MV-4-11 (cell line): ENCODE results near the gene ATP11A.

Experiments used
- DNase-seq: peaks from one replicate; lab custom pipeline; 2025; lab: John Stamatoyannopoulos, UW

Gene ATP11A

DNA sequence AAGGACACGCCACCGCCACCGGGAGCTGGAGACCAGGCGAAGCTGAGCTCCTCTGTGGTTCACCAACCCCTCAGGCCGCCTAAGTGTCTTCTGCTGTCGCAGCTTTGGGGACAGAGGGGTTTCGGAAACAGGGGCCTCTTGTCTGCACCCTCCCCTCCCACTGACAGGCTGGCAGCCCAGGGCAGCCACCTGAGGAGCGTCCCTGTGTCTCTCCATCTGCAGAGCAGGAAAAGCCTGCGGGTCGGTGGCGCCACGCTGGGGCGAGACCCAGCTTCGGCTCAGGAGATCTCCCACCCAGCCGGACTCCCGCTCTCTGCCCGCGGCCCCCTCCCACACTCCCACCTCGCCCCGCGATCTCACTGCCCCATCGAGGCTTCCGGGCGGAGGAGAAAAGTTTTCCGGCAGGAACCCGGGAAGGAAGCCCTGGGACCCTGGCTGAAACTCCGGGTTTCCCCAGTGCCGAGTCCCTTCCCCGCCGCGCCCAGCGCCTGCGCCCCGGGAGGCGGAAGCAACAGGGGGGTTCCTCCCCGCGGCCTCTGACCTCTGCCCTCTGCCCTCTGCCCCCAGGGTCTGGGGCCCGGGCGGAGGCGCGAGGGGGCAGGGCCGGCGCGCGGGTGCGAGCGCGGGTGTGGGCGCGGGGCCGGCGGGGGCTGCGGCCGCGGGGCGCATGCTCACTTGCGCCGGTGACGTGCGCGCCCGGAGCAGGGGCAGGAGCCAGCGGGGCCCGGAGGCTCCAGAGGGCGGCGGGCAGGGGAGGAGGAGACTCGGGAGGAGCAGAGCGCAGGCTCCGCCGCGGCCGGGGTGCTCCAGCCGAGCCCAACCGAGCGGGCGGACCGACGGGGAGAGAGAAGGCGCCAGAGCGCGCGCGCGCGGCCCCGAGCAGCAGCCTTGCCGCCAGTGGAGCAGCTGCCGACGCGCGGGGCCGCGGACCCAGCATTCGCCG is at the start of gene ATP11A:
Gene ATP11A (plus strand): TSS at position 736 of the 943 bp plus-strand sequence. CDS start 379 bp downstream, outside the sequence.
- peak; percentile 78 for DNase-seq

DNA sequence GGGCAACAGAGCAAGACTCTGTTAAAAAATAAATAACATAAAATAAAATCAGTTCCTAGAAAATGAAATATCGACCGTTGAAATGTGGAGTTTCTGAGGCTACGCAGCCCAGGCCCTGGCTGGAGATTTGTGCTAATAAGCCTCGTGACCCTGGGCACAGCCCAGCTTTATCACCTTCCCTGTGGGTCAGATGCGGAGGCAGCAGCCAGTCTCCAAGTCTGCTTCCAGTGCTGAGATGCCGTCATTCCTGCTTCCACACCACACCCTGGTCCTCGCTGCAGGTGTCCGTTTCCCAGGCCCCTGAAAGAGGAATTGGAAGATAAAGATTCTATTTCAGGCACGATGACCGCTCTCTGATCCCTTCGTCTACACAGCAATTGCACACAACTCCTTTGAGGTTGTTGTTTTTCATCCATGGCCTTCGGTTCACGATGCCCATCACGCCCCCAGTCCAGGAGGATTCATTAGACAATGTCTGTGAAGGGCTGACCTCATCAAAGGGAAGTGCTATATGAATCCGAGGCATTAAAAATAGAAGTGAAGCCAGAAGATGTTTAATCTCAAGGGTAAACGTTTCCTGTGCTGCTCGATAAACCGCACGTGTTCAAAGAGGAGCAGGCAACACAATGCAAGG is 48.3 kb upstream of the ATP11A start:
- peak; percentile 41 for DNase-seq

DNA sequence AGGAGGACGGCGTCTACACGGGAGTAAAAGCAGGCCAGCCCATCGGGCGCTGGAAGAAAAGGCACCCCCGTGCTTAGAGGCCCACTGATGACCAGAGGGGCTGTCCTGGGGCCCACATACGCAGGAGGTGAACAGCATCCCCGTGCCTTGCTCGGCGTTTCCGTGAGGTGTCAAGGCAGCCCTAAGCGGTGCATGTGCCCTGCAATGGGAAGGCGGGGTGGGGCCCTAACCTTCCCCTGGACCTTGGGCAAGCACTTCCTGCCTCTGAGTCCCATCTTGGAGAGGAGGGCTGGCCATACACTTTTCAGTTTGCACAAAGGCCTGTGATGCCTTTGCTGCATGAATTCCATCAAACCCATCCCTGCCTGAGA is 47.8 kb upstream of the ATP11A start:
- no peak for DNase-seq

DNA sequence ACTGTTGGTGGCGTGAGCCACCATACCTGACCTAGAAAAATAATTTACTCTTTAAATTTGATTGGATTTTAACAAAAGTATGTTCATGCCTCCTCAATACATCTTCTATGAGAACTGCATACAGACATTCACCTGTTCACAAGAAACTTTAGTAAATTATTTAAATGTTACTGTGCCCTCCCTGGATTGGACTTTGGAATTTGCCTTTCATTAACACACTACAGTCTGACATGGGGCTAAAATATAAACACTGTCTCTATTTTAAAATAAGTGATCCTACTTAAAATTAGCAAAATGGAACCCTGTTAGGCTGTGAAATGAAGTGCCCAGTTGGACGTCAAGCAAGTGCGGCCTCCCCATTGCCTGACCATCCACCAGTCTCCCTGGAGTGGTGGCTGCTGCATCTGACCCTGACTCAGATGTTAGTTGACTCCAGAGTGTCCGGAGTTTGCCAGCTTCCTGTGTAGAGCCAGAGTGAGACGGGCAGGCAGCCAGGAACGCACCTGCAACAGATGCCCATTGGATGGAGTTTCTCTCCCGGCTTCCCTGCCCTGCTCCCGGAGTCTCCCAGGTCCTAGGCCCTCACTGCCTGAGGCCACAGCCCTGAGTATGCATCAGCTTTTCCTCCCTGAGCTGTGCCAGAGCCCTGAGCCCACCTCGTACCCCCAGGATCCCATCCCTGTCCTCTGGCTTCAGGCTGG is 45.9 kb upstream of the ATP11A start:
- DNase-seq = no peak

DNA sequence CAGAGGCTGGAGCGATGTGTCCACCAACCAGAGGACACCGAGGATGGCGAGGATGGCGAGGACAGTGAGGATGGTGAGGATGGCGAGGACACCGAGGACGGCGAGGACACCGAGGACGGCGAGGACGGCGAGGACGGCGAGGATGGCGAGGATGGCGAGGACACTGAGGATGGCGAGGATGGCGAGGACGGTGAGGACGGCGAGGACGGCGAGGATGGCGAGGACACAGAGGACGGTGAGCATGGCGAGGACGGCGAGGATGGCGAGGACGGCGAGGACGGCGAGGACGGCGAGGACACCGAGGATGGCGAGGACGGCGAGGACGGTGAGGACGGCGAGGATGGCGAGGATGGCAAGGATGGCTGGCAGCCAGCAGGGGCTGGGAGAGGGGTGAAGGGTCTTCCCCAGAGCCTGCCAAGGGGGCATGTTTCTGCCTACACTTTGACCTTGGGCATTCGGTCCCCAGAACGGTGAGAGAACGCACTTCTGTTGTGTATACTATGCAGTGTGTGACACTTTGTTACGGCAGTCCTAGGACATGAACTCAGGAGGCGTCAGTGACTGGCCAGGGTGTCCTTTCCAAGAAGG is 44.4 kb upstream of the ATP11A start:
- DNase-seq = no peak

DNA sequence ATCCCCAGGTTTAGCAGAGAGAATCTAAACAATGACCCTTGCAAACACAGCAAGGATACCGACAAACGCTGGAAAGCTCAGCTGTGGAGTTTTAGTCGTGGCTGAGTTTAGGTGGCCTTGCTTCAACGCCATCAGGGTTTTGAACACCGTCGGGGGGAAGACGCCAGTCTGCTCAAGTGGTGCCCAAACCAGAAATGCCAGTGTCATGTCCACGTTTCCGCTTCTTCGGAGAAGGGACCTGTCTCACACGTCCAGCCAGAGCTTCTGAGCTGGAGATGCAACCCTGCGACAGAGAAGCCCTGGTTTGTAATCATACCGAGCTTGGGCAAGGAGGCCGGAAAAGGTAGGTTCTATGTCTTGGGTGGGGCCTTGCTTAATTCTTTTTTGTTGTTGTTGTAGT is 42.6 kb upstream of the ATP11A start:
- no peak for DNase-seq

DNA sequence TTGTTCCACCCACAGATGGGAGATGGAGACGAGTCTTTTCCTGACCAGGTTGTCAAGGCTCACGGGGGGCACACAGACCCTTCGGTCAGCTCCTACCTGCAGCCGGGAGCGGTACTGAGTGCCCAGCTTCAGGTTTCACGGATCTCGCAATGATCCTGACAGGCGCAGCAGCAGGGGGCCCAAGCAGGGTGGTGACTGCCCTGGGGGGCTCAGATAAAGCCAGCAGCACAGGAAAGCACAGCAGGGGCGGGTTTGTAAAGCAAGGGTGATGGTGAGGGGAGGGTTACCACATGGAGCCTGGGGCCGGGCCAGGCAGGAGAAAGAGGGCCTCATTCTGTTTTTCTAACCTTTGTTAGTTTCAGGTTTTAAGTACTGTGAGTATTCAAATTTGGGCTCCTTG is 41.7 kb upstream of the ATP11A start:
- no peak for DNase-seq

DNA sequence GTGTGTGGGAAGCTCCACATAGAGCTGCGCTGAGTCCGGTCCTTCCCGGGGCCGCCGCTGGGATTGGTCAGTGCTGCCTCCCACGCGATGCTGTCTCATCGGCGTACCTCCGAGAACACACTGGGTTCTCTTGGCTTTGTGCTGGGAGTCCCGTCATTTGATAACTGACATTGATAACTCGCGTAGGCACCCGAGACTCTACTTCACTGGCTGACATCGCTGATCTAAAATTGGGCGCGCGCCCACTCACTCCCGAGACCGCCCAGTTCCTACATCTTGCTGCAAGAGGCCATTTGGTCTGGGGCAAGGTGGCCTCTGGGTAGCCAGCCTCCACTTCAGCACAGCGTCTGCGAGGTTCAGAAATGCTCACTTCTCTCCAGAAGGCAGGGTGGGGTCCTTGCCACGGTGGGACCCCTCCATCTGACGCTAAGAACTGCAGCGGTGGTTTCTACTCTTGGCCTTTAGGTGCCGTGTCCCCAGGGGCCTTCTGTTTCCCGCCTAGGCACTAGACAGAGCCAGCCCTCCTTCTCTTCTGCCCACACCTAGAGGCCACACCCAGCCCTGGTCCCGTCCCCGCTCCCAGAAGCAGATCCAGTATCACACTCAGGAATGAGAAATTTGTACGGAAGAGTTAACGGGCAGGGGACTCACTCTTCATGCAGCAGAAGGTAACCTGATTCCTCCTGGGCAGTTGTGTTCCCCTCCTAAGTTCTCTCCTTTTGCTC is 40.7 kb upstream of the ATP11A start:
- DNase-seq = no peak

DNA sequence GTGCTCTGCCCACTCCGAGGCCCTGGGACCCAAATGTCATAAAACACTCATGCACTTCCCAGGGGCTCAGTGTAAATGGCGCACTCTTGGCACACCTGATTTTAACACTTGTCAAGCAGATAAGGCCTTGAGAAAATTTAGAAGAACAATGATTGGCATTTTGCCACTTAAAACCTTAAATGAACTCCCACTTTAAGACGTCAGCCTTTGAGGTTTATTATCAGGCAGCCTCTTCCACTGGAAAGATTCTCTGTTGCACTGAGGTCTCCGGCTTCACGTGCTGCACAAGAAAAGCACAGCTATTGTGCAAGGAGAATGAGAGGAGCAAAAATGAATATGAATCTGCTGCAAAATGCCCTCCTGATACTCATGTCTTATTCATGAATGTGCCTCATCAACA is 38.5 kb upstream of the ATP11A start:
- DNase-seq = no peak

DNA sequence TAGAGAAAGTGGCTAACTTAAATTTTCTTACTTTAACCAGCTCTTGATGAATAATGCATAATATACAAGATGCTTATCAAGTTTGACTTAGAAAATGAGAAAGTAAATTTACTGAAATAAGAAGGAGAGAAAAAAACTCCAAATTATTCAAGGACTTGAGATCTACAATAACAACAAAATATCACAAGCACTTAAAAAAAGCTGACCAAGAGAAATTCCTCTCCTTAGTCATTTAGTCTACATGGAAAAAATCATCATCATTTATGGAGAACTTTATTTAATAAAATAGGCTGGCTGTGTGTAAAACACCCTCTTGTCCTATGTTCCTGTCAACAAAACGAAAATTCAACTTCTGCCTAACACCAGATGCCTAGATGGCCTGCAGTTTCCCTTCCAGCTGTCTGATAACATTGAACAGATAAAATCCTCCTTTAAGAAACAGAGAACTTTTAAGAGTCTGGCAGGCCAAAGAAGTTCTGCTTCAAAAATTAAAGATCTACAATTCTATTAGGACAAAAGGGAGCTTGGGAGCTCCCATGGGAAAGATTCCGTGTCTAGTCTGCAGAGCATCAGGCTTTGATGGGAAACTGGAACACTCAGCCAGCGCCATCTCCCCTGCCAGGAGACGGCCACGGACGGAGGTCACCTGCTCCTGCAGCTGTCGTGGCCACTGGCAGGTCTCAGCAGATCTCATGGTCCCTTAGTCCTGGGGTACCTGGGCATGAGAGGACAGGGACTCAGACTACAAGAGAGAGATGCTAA is 37.9 kb upstream of the ATP11A start:
- no peak for DNase-seq

DNA sequence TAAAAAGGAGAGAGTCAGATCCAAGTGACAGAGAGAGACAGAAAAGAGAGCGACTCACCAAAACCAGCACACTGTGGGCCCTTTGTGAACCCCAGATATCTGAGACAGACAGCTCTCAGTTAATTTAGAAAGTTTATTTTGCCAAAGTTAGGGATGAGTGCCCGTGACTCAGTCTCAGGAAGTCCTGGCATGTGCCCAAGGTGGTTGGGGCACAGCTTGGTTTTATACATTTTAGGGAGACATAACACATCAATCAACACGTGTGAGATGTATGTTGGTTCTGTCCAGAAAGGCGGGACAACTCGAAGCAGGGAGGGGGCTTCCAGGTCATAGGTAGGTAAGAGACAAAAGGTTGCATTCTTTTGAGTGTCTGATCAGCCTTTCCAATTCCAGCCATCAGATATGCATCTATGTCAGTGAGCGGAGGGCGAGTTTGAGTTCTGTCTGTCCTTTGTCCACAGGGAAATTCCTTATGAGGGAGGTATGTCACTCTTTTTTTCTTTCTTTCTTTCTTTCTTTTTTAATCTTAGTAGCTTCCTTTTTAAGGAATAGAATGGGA is 37.2 kb upstream of the ATP11A start:
- no peak for DNase-seq

DNA sequence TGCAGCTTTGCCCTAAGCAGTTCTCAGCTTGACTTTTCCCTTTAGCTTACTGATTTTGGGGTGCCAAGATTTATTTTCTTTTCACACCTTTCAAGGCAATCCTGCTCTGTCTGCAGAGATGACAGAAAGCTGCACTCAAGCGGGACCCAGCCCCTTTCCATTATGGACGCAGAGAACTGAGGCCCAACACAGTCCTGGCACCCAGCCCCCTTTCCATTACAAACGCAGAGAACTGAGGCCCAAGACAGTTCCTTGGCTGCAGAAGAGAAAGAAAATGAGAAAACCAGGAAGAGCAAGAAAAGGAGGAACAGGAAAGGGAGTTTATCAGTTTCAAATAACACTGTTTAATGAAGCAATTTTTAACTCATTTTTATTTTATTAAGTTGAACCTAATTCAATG is 36.8 kb upstream of the ATP11A start:
- no peak for DNase-seq

DNA sequence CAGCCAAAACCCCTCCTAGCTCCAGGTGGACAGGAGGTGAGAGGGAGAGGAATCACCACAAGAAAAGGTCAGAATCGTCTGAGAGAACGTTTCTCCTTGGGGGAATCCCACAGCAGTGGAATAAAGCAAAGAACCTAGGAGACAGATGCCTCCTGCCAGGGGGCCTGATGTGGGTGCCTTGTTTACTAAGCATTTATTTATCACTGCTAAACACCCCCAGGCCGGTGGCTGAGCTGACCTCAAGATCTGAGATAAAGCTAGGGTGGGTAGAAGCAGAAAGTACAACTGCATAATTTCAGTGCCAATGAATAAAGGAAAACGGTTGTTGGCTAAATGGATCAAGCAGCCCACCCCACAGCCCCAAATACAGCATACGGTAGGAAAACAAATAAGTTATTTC is 33.9 kb upstream of the ATP11A start:
- DNase-seq = no peak

DNA sequence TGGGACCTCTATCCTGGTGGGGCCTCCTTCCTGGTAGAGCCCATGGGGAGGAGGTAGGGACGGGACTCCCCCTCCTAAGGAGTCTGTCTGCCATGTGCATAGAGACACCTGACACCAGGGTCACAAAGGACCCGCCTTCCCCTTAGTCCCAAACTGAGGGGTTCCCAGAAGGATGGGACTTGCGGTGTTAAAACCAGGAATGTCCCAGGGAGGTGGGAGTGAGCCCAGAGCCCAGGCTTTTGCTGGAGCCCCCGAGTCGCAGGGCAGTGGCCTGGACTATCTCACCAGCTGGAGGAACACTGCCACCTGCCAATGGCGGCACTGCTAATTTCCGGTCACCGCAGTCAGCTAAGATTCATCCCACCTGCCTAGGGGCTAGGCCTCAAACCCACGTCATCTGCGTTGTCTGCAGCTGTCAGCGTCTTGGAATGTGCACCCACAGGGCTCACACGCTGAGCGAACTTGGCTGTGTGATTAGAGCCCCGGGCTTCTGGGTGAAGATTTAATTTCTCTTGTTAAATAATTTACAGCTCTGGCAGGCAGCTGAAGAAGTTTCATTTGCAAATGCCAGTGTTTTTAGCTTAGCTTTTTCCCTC is 31.9 kb upstream of the ATP11A start:
- no peak for DNase-seq

DNA sequence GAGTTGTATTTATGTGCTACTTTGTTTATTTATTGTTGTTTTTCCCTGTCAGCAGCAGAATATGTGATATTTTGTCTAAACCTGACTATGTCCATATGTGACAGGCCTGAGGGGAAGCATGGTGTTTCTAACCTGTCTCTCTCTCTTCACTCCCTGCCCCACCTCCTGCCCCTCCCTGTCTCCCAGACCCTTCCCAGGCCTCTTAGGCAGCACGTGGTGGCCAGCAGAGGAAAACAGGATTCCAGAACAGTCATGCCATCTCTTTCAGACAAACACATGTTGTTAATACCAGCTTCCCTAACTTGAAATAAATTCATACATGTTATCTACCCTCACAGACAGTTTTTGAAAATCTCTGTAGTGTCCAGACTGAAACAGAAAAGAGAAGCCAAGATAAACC is 31.0 kb upstream of the ATP11A start:
- no peak for DNase-seq

DNA sequence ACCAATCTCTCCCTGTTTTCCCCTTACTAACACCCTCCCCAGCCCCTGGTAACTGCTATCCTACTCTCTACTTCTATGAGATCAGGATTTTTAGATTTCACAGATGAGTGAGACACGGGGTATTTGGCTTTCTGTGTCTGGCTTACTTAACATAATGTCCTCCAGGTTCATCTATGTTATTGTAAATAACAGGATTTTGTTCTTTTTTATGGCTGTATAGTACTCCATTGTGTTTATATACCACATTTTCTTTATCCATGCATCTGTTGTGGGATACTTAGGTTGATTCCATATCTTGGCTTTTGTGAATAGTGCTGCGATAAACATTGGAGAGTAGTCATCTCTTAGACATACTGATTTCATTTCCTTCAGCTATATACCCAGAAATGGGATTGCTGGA is 28.5 kb upstream of the ATP11A start:
- DNase-seq = no peak

DNA sequence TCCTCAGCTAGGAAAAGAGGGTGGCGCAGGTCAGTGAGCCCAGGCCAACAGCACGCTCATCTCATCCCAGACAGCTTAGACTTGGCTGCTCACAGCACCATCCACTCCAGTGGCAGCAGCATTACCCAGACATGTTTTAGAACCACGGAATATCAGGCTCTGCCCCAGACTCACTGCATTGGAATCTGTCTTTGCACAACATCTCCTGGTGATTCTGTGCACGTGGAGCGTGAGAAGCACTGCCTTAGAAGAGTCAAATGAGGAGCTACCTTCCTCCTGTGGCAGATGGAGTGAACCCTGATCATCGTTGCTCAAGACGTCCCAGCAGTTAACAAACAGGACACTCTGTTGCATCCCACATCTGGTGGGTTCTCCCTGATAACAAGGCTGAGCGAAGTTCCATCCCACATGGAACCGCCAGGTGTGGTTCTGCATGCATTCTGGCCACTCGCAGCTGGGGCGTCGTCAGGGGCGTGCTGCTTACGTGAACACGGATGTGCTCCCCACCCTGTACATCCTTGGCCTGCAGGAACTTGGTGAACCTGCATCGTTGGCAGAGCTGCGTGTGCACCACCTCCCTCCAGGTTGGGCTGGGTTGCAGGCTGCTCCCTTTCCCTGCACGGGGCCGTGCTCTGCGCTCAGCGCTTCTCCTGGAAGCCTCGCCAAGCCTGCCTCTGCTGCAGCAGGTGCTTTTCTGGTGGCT is 25.2 kb upstream of the ATP11A start:
- no peak for DNase-seq

DNA sequence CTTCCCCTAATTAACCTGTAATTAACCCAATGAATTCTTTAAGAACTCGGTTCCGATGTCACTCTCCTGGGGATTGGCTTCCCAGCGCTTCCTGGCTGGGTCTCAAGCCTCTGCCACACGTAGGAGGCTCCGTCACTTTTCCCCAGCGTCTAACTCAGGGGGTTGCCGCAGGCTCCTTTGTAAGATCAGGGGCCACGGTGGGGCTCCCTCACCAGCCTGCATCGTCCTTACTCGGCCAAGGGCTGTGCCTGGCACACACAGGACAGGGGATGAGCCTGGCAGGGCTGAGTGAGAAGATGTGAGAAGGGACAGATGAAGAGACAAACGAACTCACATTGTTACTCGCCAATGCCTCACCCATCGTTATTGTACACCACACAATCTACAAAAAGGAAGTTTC is 20.9 kb upstream of the ATP11A start:
- DNase-seq = no peak

DNA sequence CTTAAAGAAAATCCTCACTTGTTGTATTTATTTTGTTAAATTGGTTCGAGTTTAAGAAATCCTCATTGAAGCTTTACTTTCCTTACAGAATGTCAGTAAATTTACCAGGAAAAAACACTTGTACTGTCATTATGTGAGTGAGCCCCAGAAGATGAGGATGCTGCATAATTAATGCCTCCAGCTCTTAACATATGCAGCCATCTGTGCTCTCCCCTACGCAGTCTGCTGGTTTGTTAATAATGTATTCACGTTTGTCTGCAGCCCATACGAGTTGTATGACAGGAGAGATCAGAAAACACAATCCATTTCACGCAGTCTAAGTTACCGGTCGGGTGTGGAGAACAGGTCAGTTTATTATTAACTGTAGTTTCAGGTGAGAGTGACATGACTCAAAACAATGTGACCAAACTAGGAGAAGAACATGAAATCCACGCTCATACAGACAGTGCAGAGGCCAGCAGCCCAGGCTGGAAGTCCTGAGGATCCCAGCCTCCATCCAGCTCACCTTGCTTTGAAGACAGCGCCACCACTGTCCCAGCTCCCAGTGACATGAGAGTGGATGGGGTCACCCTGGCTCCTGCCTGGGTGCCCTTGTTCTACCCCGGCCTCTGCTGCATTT is 19.8 kb upstream of the ATP11A start:
- no peak for DNase-seq
